Tibial nerve (tissue), 4 donors: ENCODE measurements around the gene ATP11A.

Source experiments
- EP300 ChIP-seq, 2 donors: sonication (generic); formaldehyde crosslinking; IDR thresholded peaks; one replicate each; pipeline ENCODE4 v1.6.1; 2017; ENCODE audit warnings: antibody characterized with exemption in 2 of 2, mild to moderate bottlenecking in 1 of 2
- POLR2A ChIP-seq, 2 donors: fragments of 450-650 bp; IDR thresholded peaks; one replicate each; pipeline ENCODE4 v1.6.1; 2017; ENCODE audit warnings: antibody characterized with exemption in 2 of 2, mild to moderate bottlenecking in 2 of 2, moderate library complexity in 2 of 2
- TF ChIP-seq, protein P1 (sequence below), 5 experiments: fragments of 200-600 bp in 3 of 5; fragments of 450-650 bp in 2 of 5; sonication (generic) in 3 of 5; IDR thresholded peaks; one replicate each; pipeline ENCODE4 v1.5.1; 2016 to 2019; ENCODE audit warnings: antibody characterized with exemption in 5 of 5, mild to moderate bottlenecking in 3 of 5, moderate library complexity in 2 of 5

DNA sequence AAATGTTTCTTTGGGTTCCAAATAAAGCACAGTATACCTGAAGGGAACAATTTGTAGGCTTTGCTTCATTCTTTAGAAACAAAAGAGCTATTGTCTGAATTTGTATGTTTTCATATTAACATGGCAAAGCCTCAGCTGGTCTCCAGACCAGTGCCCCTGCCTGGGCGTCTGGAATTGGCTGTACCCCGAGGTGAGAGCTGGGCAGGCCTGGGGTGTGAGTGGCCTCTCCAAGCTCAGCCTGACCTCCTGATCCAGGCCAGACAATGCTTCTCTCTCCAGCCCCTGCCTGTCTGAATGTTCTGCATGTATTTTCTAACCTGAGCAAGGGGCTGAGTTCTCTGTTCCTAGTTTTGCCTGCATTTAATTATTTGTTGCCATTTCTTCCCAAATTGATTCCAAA, 212.8 kb downstream of the ATP11A start:
- TF ChIP-seq, protein P1, sequence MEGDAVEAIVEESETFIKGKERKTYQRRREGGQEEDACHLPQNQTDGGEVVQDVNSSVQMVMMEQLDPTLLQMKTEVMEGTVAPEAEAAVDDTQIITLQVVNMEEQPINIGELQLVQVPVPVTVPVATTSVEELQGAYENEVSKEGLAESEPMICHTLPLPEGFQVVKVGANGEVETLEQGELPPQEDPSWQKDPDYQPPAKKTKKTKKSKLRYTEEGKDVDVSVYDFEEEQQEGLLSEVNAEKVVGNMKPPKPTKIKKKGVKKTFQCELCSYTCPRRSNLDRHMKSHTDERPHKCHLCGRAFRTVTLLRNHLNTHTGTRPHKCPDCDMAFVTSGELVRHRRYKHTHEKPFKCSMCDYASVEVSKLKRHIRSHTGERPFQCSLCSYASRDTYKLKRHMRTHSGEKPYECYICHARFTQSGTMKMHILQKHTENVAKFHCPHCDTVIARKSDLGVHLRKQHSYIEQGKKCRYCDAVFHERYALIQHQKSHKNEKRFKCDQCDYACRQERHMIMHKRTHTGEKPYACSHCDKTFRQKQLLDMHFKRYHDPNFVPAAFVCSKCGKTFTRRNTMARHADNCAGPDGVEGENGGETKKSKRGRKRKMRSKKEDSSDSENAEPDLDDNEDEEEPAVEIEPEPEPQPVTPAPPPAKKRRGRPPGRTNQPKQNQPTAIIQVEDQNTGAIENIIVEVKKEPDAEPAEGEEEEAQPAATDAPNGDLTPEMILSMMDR (IDR thresholded peaks at IDR 0.05): no peak
- TF ChIP-seq POLR2A (IDR thresholded peaks at IDR 0.05) (no peak), EP300 (IDR thresholded peaks at IDR 0.05) (no peak)
